Ishikawa (cell line): Measurements from ENCODE around the gene NOS1AP.

Source experiments
- EP300 ChIP-seq: IDR thresholded peaks from 2 replicates; pipeline ENCODE4 v1.6.1; 2012; ENCODE audit warnings: borderline replicate concordance
- FOXM1 ChIP-seq: IDR thresholded peaks from 2 replicates; pipeline ENCODE4 v1.6.1; 2012; ENCODE audit warnings: low read depth, borderline replicate concordance
- MAX ChIP-seq: IDR thresholded peaks from 2 replicates; pipeline ENCODE4 v1.6.1; 2012
- RAD21 ChIP-seq: IDR thresholded peaks from 2 replicates; pipeline ENCODE4 v1.6.1; 2012; ENCODE audit warnings: low read depth
- REST ChIP-seq: IDR thresholded peaks from 2 replicates; pipeline ENCODE4 v1.6.1; 2012; ENCODE audit warnings: low read depth, mild to moderate bottlenecking
- TCF12 ChIP-seq: IDR thresholded peaks from 2 replicates; pipeline ENCODE4 v1.6.1; 2012; ENCODE audit warnings: low read depth

DNA sequence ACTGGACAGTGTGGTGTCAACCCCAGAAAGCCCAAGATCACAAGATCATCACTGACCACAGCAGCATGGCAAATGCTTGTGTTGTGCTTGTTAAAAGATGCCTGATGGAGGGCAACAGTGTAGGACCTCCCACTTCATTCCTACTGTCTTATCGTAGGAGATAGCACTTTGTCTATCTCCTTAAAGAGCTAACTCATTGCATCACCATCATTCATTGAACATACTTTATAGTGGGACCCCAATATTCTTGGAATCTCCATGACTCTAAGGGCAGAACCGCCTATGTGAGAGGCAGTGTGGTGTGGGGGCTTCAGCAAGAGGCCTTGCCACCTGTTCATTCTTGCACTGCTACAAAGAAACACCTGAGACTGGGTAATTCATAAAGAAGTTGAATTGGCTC is 347.4 kb downstream of the NOS1AP start:
- TF ChIP-seq RAD21 (no peak), REST (no peak), TCF12 (no peak), MAX (no peak), FOXM1 (no peak), EP300 (no peak)
